ENCODE results near the gene PCSK2. TPM values are rescaled to one million over a fixed set of nuclear protein-coding genes. Genes with fewer than 3 reads are reported as not detected.

Gene PCSK2
- total RNA-seq, 4 donors from 2014 or later, result 0.64 to 4.1 (median 1.4) TPM; not detected in 1

- no peak overlapping the region for H3K27ac ChIP-seq
- H3K36me3 ChIP-seq, result no peaks in the 10 kb centered on the region
- in situ Hi-C loops (cut with MboI; ENCODE audit: low pct_ligation_motif_present in 1 of 4, low pct_unique_long_range_greater_than_20kb in 1 of 4, low sequenced_read_pairs in 3 of 4), result no loop called here
- no peak for TF ChIP-seq POLR2A (IDR thresholded peaks at IDR 0.05)
- no peak for TF ChIP-seq POLR2AphosphoS5 (IDR thresholded peaks at IDR 0.05)
- no peak for TF ChIP-seq EP300 (IDR thresholded peaks at IDR 0.05; ENCODE audit: low read depth)
- TF ChIP-seq CTCF (IDR thresholded peaks at IDR 0.05), result no peak
- DNase-seq, result no peak
- 53 to 66% methylated on average over 2 of the region's 2 CpGs for WGBS, 2 donors (ENCODE audit: low coverage in 1 of 2)
- no peaks in the 10 kb centered on the region for H3K27me3 ChIP-seq
- no peaks in the 10 kb centered on the region for H3K4me1 ChIP-seq
- no peaks in the 10 kb centered on the region for H3K9me3 ChIP-seq
- no peak overlapping the region for H3K4me3 ChIP-seq
- intact Hi-C loops (cut with DNase I; ENCODE audit: low total_unique reads), result no loop called here
Measured at GRCh38 chr20:17460119-17460518, 233.3 kb downstream of the PCSK2 start.

GRCh38 chr20:17461941-17462340 is 235.1 kb downstream of the PCSK2 start:
- WGBS, 2 donors (ENCODE audit: low coverage in 1 of 2), result 70% methylated on average over 3 of the region's 3 CpGs; no CpG with 5 or more reads in 1 of the 2 donors
- H3K4me1 ChIP-seq, result no peaks in the 10 kb centered on the region
- no peaks in the 10 kb centered on the region for H3K36me3 ChIP-seq
- no peak overlapping the region for H3K27ac ChIP-seq
- DNase-seq, result no peak
- H3K27me3 ChIP-seq, result no peaks in the 10 kb centered on the region
- intact Hi-C loops (cut with DNase I; ENCODE audit: low total_unique reads) (no loop called here), in situ Hi-C loops (cut with MboI; ENCODE audit: low pct_ligation_motif_present in 1 of 4, low pct_unique_long_range_greater_than_20kb in 1 of 4, low sequenced_read_pairs in 3 of 4) (no loop called here)
- TF ChIP-seq POLR2AphosphoS5 (IDR thresholded peaks at IDR 0.05) (no peak), EP300 (IDR thresholded peaks at IDR 0.05; ENCODE audit: low read depth) (no peak), POLR2A (IDR thresholded peaks at IDR 0.05) (no peak), CTCF (IDR thresholded peaks at IDR 0.05) (no peak)
- H3K4me3 ChIP-seq, result no peak overlapping the region
- H3K9me3 ChIP-seq, result no peaks in the 10 kb centered on the region

GRCh38 chr20:17463711-17464110 is 236.9 kb downstream of the PCSK2 start:
- Histone ChIP-seq H3K27ac (no peak overlapping the region), H3K9me3 (no peaks in the 10 kb centered on the region), H3K4me3 (no peak overlapping the region), H3K27me3 (no peaks in the 10 kb centered on the region), H3K4me1 (no peaks in the 10 kb centered on the region), H3K36me3 (no peaks in the 10 kb centered on the region)
- in situ Hi-C loops (cut with MboI; ENCODE audit: low pct_ligation_motif_present in 1 of 4, low pct_unique_long_range_greater_than_20kb in 1 of 4, low sequenced_read_pairs in 3 of 4) (no loop called here), intact Hi-C loops (cut with DNase I; ENCODE audit: low total_unique reads) (no loop called here)
- TF ChIP-seq EP300 (IDR thresholded peaks at IDR 0.05; ENCODE audit: low read depth) (no peak), CTCF (IDR thresholded peaks at IDR 0.05) (no peak)
- 72 to 86% methylated on average over 1 of the region's 1 CpG for WGBS, 2 donors (ENCODE audit: low coverage in 1 of 2)
- DNase-seq, result no peak

- H3K4me1 ChIP-seq, result no peaks in the 10 kb centered on the region
- TF ChIP-seq CTCF (IDR thresholded peaks at IDR 0.05) (no peak), POLR2A (IDR thresholded peaks at IDR 0.05) (no peak), EP300 (IDR thresholded peaks at IDR 0.05; ENCODE audit: low read depth) (no peak), POLR2AphosphoS5 (IDR thresholded peaks at IDR 0.05) (no peak)
- no peak for DNase-seq
- intact Hi-C loops (cut with DNase I; ENCODE audit: low total_unique reads), result no loop called here
- no peaks in the 10 kb centered on the region for H3K9me3 ChIP-seq
- H3K36me3 ChIP-seq, result no peaks in the 10 kb centered on the region
- no peak overlapping the region for H3K27ac ChIP-seq
- no peak overlapping the region for H3K4me3 ChIP-seq
- in situ Hi-C loops (cut with MboI; ENCODE audit: low pct_ligation_motif_present in 1 of 4, low pct_unique_long_range_greater_than_20kb in 1 of 4, low sequenced_read_pairs in 3 of 4), result no loop called here
- WGBS, 2 donors (ENCODE audit: low coverage in 1 of 2), result 92 to 96% methylated on average over 7 to 10 of the region's 10 CpGs
- no peaks in the 10 kb centered on the region for H3K27me3 ChIP-seq
Measured at GRCh38 chr20:17465236-17465635, 238.4 kb downstream of the PCSK2 start.

Data from transverse colon (tissue), 4 donors.